HEK293 (cell line): ENCODE data around the gene NXF3.

ENCODE experiments used
- BCL11A ChIP-seq: fragments of 450-650 bp; formaldehyde crosslinking; IDR thresholded peaks from 2 replicates; pipeline ENCODE4 v1.5.1; 2016; ENCODE audit warnings: low read depth, missing biosample characterization, missing genetic modification characterization
- BCL11B ChIP-seq: fragments of 450-650 bp; formaldehyde crosslinking; IDR thresholded peaks from 2 replicates; pipeline ENCODE4 v1.5.1; 2016; ENCODE audit warnings: low read depth, missing biosample characterization, missing genetic modification characterization
- HIC1 ChIP-seq: fragments of 450-650 bp; formaldehyde crosslinking; IDR thresholded peaks from 2 replicates; pipeline ENCODE4 v1.5.1; 2016; ENCODE audit warnings: missing biosample characterization, missing genetic modification characterization
- KLF10 ChIP-seq: fragments of 450-650 bp; IDR thresholded peaks from 2 replicates; pipeline ENCODE4 v1.5.1; 2018; ENCODE audit warnings: missing biosample characterization, mild to moderate bottlenecking, missing genetic modification characterization
- KLF16 ChIP-seq: fragments of 450-650 bp; formaldehyde crosslinking; IDR thresholded peaks from 2 replicates; pipeline ENCODE4 v1.5.1; 2017; ENCODE audit warnings: missing biosample characterization, missing genetic modification characterization
- PRDM1 ChIP-seq: fragments of 450-650 bp; formaldehyde crosslinking; IDR thresholded peaks from 2 replicates; pipeline ENCODE4; 2016; ENCODE audit warnings: missing biosample characterization, missing genetic modification characterization
- PRDM10 ChIP-seq: fragments of 450-650 bp; formaldehyde crosslinking; IDR thresholded peaks from 2 replicates; pipeline ENCODE4 v1.5.1; 2016; ENCODE audit warnings: missing biosample characterization, missing genetic modification characterization
- PRDM6 ChIP-seq: fragments of 450-650 bp; formaldehyde crosslinking; IDR thresholded peaks from 2 replicates; pipeline ENCODE4 v1.5.1; 2017; ENCODE audit warnings: missing biosample characterization, missing genetic modification characterization
- ZBTB21 ChIP-seq: fragments of 450-650 bp; formaldehyde crosslinking; IDR thresholded peaks from 2 replicates; pipeline ENCODE4 v1.5.1; 2017; ENCODE audit warnings: missing biosample characterization, missing genetic modification characterization
- ZBTB44 ChIP-seq: fragments of 450-650 bp; IDR thresholded peaks from 2 replicates; pipeline ENCODE4 v1.5.1; 2018; ENCODE audit warnings: missing biosample characterization, mild to moderate bottlenecking, missing genetic modification characterization
- ZFP41 ChIP-seq: fragments of 450-650 bp; formaldehyde crosslinking; IDR thresholded peaks from 2 replicates; pipeline ENCODE4 v1.5.1; 2016; ENCODE audit warnings: missing biosample characterization, missing genetic modification characterization, borderline replicate concordance
- ZNF112 ChIP-seq: fragments of 450-650 bp; formaldehyde crosslinking; IDR thresholded peaks from 2 replicates; pipeline ENCODE4 v1.5.0; 2017; ENCODE audit warnings: missing biosample characterization, missing genetic modification characterization
- ZNF114 ChIP-seq: fragments of 450-650 bp; formaldehyde crosslinking; IDR thresholded peaks from 2 replicates; pipeline ENCODE4 v1.5.0; 2017; ENCODE audit warnings: missing biosample characterization, missing genetic modification characterization
- ZNF133 ChIP-seq: fragments of 450-650 bp; formaldehyde crosslinking; IDR thresholded peaks from 2 replicates; pipeline ENCODE4 v1.5.1; 2016; ENCODE audit warnings: missing biosample characterization, missing genetic modification characterization
- ZNF157 ChIP-seq: fragments of 450-650 bp; formaldehyde crosslinking; IDR thresholded peaks from 2 replicates; pipeline ENCODE4 v1.5.1; 2016; ENCODE audit warnings: missing biosample characterization, missing genetic modification characterization
- ZNF169 ChIP-seq: fragments of 450-650 bp; formaldehyde crosslinking; IDR thresholded peaks from 2 replicates; pipeline ENCODE4 v1.5.1; 2016; ENCODE audit warnings: missing biosample characterization, missing genetic modification characterization
- ZNF223 ChIP-seq: fragments of 450-650 bp; formaldehyde crosslinking; IDR thresholded peaks from 2 replicates; pipeline ENCODE4 v1.5.1; 2016; ENCODE audit warnings: missing biosample characterization, missing genetic modification characterization
- ZNF266 ChIP-seq: fragments of 450-650 bp; formaldehyde crosslinking; IDR thresholded peaks from 2 replicates; pipeline ENCODE4 v1.5.1; 2016; ENCODE audit warnings: missing biosample characterization, missing genetic modification characterization, low read depth
- ZNF433 ChIP-seq: fragments of 450-650 bp; formaldehyde crosslinking; IDR thresholded peaks from 2 replicates; pipeline ENCODE4 v1.5.1; 2016; ENCODE audit warnings: missing biosample characterization, missing genetic modification characterization, low read depth
- ZNF488 ChIP-seq: fragments of 450-650 bp; formaldehyde crosslinking; IDR thresholded peaks from 2 replicates; pipeline ENCODE4 v1.5.1; 2016; ENCODE audit warnings: missing biosample characterization, missing genetic modification characterization
- ZNF510 ChIP-seq: fragments of 450-650 bp; formaldehyde crosslinking; IDR thresholded peaks from 2 replicates; pipeline ENCODE4 v1.5.1; 2018; ENCODE audit warnings: mild to moderate bottlenecking, missing genetic modification characterization, missing biosample characterization; ENCODE audit not compliant: insufficient replicate concordance
- ZNF521 ChIP-seq: fragments of 450-650 bp; formaldehyde crosslinking; IDR thresholded peaks from 2 replicates; pipeline ENCODE4 v1.5.1; 2017; ENCODE audit warnings: missing biosample characterization, mild to moderate bottlenecking, missing genetic modification characterization
- ZNF580 ChIP-seq: fragments of 450-650 bp; formaldehyde crosslinking; IDR thresholded peaks from 2 replicates; pipeline ENCODE4 v1.5.1; 2016; ENCODE audit warnings: missing biosample characterization, missing genetic modification characterization
- ZNF621 ChIP-seq: fragments of 450-650 bp; formaldehyde crosslinking; IDR thresholded peaks from 2 replicates; pipeline ENCODE4 v1.5.1; 2017; ENCODE audit warnings: missing biosample characterization, missing genetic modification characterization
- ZNF624 ChIP-seq: fragments of 450-650 bp; formaldehyde crosslinking; IDR thresholded peaks from 2 replicates; pipeline ENCODE4 v1.5.1; 2017; ENCODE audit warnings: missing biosample characterization, missing genetic modification characterization
- ZNF664 ChIP-seq: fragments of 450-650 bp; formaldehyde crosslinking; IDR thresholded peaks from 2 replicates; pipeline ENCODE4 v1.5.1; 2016; ENCODE audit warnings: missing biosample characterization, missing genetic modification characterization
- ZNF707 ChIP-seq: fragments of 450-650 bp; formaldehyde crosslinking; IDR thresholded peaks from 2 replicates; pipeline ENCODE4 v1.5.1; 2016; ENCODE audit warnings: missing biosample characterization, missing genetic modification characterization
- ZNF747 ChIP-seq: fragments of 450-650 bp; formaldehyde crosslinking; IDR thresholded peaks from 2 replicates; pipeline ENCODE4 v1.5.1; 2016; ENCODE audit warnings: missing biosample characterization, missing genetic modification characterization
- ZNF76 ChIP-seq: fragments of 450-650 bp; formaldehyde crosslinking; IDR thresholded peaks from 2 replicates; pipeline ENCODE4; 2016; ENCODE audit warnings: low read depth, missing biosample characterization, missing genetic modification characterization, borderline replicate concordance
- ZSCAN18 ChIP-seq: fragments of 450-650 bp; formaldehyde crosslinking; IDR thresholded peaks from 2 replicates; pipeline ENCODE4 v1.5.1; 2016; ENCODE audit warnings: missing biosample characterization, missing genetic modification characterization

Gene NXF3

GRCh38 chrX:103063918-103064434, 29.0 kb downstream of the NXF3 start, which contains the start of gene BEX1 (continued):
- TF ChIP-seq HIC1 (tag by site-specific recombination) = peak; percentile 82
- TF ChIP-seq PRDM1 = no peak
- no peak for TF ChIP-seq ZNF157 (tag by site-specific recombination)
- no peak for TF ChIP-seq ZNF664 (tag by site-specific recombination)
- no peak for TF ChIP-seq KLF10 (tag by site-specific recombination)
- TF ChIP-seq ZNF133 (tag by site-specific recombination) = no peak
- TF ChIP-seq ZNF114 (tag by site-specific recombination) = no peak
- TF ChIP-seq ZNF223 (tag by site-specific recombination) = no peak
- TF ChIP-seq ZBTB44 (tag by site-specific recombination) = no peak
- TF ChIP-seq ZNF747 (tag by site-specific recombination) = no peak
- no peak for TF ChIP-seq ZNF112 (tag by site-specific recombination)
- TF ChIP-seq ZNF510 (tag by site-specific recombination) = no peak
- TF ChIP-seq ZNF488 = no peak
- no peak for TF ChIP-seq ZNF707 (tag by site-specific recombination)
- TF ChIP-seq ZNF580 = no peak
- no peak for TF ChIP-seq ZNF521 (tag by site-specific recombination)
- TF ChIP-seq ZSCAN18 (tag by site-specific recombination) = no peak
- TF ChIP-seq ZNF621 (tag by site-specific recombination) = no peak
- no peak for TF ChIP-seq ZNF266 (tag by site-specific recombination)
- no peak for TF ChIP-seq PRDM6 (tag by site-specific recombination)
- TF ChIP-seq BCL11A (tag by site-specific recombination) = no peak
- TF ChIP-seq KLF16 (tag by site-specific recombination) = no peak
- no peak for TF ChIP-seq BCL11B (tag by site-specific recombination)
- no peak for TF ChIP-seq ZNF169 (tag by site-specific recombination)
- peak; percentile 86 for TF ChIP-seq ZBTB21 (tag by site-specific recombination)
- TF ChIP-seq PRDM10 (tag by site-specific recombination) = peak; percentile 88
- TF ChIP-seq ZNF433 = no peak
- no peak for TF ChIP-seq ZFP41
- TF ChIP-seq ZNF76 (tag by site-specific recombination) = no peak
- no peak for TF ChIP-seq ZNF624 (tag by site-specific recombination)
